NCI-H2196 treated with DMSO at 0.1 percent for 48 hours (cell line): Measurements from ENCODE around the gene SLC6A3.
"Not testable (repeated sequence)": the region's sequence is repeated elsewhere in the genome, so short reads cannot be mapped to it uniquely, and the experiment has no call there.

Experiments used
- DNase-seq: peaks from one replicate; lab custom pipeline; 2025; ENCODE audit not compliant: unreplicated experiment; lab: John Stamatoyannopoulos, UW

SLC6A3 gene

DNA sequence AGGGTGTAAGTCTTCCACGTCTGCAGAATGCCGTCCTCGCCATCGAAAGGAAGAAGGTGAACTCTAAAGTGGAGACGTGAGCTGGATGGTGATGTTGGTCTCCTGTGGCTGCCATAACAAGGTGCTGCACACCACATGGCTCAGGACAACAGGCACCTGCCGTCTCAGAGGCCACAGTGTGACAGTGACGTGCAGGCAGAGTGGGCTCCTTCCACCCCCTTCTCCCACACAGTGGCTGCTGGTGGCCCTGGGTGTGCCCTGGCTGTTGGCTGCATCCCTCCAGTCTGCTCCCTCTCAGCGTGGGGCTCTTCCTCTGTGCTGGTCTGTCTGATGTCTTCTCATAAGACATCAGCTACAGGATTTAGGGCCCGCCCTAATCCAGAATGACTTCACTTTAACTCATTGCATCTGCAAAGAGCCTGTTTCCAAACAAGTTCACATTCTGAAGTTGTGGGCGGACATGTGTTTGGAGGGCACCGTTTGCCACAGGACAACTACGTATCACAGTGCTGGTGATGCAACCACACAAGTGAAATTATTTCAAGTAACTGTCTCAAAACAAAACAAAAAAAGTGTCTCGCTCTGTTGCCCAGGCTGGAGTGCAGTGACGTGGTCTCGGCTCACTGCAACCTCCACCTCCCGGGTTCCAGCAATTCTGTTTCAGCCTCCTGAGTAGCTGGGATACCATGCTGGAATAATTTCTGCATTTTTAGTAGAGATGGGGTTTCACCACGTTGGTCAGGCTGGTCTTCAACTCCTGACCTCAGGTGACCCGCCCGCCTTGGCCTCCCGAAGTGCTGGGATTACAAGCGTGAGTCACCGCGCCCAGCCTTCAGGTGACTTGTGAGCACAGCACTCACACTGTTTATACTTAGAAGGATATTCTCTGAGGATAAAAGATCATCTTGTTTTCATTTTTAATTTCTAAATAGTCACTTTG lies 69.1 kb downstream of the SLC6A3 start:
- DNase-seq, result no peak

- no peak for DNase-seq
These were observed 70.6 kb downstream of the SLC6A3 start for GRCh38 chr5:1374679-1375055.

DNA sequence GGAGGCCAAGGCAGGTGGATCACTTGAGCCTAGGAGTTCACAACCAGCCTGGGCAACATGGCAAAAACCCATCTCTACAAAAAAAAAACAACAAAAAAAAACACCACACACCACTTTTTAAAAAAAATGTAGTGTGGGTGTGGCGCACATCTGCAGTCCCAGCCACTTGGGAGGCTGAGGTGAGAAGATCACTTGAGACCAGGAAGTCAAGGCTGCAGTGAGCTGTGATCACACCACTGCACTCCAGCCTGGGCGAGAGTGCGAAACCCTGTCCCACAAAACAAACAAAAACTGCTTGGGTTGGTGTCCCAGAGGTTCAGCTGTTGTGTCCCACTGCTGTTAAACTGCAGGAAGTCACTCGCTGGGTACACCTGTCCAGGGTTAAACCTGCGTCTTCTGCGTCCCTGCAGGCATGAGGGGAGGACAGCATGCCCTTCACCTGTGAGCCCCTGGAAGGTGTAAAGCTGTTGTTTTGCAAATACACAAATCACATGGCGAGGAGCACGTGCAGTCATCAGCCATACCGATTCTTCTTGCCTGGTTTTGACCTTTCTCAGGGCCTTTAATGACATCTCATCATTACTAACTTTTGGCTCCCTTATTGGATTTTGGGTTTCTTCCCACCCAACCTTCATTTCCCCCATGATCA lies 71.1 kb downstream of the SLC6A3 start:
- no peak for DNase-seq

- not testable (repeated sequence) for DNase-seq
These were observed 73.3 kb downstream of the SLC6A3 start for GRCh38 chr5:1371972-1372342.

DNA sequence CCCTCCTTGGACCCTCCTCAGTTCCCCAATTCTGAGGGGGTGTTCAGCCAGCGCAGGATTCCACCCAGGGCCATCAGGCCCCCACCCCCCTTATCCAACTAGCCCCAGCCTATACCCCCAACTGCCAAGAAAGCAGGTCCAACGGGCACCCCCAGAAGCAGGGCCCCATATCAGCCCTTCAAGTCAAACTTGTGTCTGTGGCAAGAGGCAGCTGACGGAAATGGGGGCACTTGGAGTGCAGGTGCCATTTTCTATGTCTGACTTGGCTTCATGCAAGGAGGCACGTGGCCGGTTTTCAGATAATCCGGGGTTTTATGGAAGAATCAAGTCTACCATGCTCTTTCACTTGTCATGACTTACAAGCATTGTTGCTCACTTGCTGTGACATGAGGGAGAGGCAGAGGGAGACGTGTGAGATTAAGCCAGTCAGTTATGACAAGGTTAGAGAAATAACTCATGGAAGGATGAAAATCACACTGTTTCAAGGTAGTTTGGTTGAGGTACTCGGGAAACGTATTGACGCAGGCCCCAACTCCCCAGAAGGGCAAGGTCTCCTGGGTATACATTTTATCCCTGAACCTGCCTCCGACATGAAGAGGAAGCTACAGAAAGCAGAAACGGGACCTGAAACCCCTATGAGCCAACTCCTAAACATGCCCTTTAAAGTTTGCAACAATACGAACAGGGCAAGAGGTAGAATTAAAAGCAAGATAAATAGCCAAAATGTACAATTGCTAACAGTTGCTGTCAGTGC lies 73.8 kb downstream of the SLC6A3 start:
- DNase-seq, result no peak

DNA sequence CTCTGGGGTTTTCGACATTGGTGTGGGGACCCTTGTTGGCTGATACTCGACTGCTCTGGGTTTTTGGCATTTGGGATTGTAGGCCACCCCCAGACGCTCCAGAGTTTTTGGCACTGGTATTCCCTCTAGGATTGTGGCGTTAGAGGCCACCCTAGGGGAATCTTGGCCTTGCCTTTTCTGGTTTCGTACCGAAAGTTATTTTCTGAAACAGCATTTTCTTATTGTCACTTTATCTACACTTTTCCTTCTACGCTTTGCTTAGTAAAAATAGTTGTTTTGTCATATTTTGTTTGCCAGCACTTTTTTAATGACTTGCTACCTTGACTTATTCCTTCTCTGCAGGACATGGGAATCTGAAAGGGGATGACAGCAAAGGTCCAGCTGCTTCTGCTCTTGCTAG lies 75.2 kb downstream of the SLC6A3 start:
- DNase-seq, result no peak

GRCh38 chr5:1368756-1369155 lies 76.5 kb downstream of the SLC6A3 start:
- DNase-seq, result no peak

DNA sequence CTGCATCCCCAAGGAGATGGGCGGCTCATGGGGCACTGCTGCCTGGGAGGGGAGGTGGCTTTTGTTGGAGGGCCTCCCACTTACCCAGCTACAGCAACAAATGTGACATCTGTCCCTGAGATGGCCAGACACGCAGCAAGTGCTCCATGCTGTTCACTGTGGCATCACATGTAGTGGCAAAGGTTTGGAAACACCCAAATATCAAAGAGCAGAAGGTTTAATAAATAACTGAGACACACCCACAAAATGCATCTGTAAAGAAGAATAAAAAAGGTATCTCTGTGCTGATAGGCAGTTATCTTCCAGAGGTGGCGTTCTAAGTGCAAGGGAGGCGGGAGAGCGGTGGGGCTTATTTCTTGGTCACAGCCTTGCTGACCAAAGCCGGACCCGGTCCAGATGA lies 77.0 kb downstream of the SLC6A3 start:
- no peak for DNase-seq

DNA sequence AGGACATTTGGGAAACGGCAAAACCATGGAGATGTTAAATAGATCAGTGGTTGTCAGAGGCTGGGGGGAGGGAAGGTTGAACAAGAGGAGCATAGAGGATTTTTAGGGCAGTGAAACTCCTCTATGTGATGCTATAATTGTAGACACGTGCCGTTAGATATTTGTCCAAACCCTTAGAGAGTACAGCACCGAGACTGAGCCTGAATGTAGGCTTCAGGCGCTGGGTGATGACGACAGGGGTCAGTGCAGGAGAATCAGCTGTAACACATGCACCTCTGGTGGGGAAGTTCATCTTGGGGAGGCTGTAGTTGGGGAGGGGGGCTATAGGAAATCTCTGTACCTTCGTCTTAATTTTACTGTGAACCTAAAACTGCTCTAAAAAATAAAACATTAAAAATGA lies 78.1 kb downstream of the SLC6A3 start:
- DNase-seq, result no peak

GRCh38 chr5:1366514-1366913 lies 78.7 kb downstream of the SLC6A3 start:
- no peak for DNase-seq

- DNase-seq, result no peak
These were observed 81.0 kb downstream of the SLC6A3 start for GRCh38 chr5:1364211-1364610.

DNA sequence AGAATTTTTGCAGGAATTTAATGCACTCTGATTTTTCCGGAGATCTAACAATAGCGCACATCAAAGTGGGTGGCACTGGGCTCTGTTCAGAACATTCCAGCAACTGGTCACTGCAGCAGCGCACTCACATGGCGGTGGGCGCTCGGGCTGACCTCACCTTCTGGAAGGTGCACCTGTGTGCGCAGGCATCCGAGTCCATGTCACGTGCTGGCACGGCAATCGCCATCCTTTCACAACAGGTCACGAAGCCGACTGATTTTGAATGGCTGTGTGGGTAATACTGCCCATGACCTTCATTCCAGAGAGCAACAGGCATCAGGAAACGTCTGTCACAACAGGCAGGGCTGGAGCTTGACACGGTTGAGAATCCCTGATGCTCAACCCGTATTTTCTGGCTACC lies 81.7 kb downstream of the SLC6A3 start:
- DNase-seq, result no peak

DNA sequence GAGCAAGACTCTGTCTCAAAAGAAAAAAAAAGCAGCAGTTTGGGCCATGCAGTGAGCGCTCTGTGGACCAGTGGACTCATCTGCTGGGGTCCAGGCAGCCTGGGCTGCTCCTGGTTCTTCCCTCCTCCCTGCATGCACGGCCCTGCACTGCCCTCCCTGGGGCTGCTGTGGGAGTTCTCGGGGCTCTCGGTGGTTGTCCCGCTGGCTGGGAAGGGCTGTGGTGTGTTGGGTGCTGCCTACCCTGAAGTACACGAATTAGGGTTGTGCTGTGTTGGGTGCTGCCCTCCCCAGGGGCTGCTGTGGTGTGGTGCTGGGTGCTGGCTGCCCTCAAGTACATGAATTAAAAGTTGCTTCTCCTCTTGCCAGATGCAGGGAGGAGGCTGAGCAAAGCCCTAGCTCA lies 82.1 kb downstream of the SLC6A3 start:
- no peak for DNase-seq

- no peak for DNase-seq
These were observed 82.8 kb downstream of the SLC6A3 start for GRCh38 chr5:1362242-1363015.

DNA sequence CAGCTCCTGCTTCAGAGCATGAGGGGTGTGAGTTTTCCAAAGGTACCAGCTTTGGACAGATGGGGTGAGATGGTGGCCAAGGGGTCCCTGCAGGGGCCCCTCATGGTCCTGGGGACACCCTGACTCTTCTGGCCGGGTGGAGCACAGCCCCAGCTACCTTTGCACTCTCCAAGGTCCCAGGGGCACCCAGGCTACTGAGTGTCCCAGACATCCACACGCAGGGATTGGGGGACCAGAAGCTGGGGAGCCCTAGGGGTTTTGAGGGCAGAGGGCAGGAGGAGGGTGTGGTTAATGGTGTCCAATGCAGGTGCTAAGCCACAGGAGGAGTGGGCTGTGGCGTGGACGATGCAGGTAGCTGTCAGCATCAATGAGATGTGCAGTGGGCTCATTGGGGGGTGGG lies 84.4 kb downstream of the SLC6A3 start:
- DNase-seq, result no peak

GRCh38 chr5:1360367-1360766 lies 84.9 kb downstream of the SLC6A3 start:
- not testable (repeated sequence) for DNase-seq

- no peak for DNase-seq
These were observed 85.5 kb downstream of the SLC6A3 start for GRCh38 chr5:1359713-1360112.

GRCh38 chr5:1359031-1359645 lies 86.1 kb downstream of the SLC6A3 start:
- DNase-seq, result no peak

- DNase-seq, result no peak
These were observed 86.6 kb downstream of the SLC6A3 start for GRCh38 chr5:1358726-1359025.

DNA sequence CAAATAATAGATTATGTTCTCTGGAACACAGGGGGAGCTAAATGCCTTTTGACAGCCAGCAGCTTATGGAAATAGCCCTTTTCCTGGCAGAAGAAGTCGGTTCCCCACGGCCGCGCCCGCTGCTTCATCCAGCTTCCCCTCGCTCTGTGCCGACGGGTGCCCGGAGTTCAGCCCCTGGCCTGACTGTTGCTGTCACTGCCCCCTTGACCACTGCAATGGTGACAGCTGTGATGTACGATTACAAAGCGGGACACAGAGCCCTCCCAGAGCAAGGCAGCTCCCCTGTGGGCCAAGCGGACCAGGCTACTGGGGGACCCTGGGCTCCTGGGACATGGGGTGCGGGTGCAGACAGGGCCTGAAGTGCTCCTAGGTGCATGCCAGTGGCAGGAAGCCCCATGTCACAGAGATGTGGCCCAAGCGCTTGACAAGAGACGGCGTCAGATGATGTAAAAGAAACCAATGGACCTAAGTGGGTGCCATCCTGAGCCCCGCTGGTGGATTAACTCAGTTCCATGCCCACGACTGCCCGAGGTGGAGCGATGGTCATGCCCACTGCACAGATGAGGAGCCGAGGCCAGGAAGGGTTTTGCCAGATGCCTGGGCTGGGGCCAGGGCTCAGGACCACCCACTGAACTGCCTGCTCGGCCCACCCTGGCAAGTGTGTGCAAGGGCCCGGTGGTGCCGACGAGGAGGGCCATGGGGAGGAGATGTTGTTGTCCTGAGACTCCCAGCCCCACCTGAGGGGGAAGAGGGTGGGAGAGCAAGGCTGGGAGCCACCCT lies 87.1 kb downstream of the SLC6A3 start:
- no peak for DNase-seq
